HG02970 (cell line): ENCODE measurements around the gene PUSL1.

Experiments used
- ATAC-seq: cut with Tn5 transposase; IDR thresholded peaks from one replicate; pipeline ENCODE4 v1.9.1; 2021; ENCODE audit warnings: mild to moderate bottlenecking, moderate library complexity, moderate number of reproducible peaks; ENCODE audit not compliant: unreplicated experiment, low FRiP score

The PUSL1 gene

GRCh38 chr1:1293263-1294249, 14.8 kb upstream of the PUSL1 start:
- no peak for ATAC-seq

DNA sequence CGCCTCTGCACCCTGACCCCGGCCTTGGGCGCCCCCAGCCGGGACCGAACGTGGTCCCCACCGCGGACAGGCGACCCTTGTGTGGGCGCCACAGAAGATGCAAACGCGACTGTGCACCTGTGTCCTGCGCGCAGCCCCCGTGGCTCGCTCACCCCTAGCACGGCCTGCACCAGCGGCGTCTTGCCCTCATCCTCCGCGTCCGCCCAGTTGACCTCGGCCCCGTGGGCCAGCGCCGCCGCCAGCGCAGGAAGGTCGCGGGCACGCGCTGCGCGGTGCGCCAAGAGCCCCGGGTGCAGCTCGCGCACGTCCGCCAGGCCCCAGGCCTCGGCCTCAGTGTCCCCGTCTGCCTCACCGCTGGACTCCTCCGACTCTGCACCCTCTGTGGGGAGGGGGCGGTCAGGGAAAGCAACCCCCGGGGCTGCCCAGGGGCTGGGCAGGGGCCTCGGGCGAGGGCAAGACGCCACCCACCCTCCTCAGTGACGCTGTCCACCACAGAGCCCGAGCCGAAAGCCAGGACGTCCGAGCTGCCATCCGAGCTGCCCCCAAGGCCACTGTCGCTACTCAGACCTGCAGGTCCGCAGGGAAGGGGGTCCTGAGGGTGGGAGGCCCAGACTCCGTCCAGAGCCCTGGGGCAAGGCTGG, 14.0 kb upstream of the PUSL1 start:
- ATAC-seq, result no peak

- no peak for ATAC-seq
Measured at GRCh38 chr1:1295154-1295923, 13.1 kb upstream of the PUSL1 start.

DNA sequence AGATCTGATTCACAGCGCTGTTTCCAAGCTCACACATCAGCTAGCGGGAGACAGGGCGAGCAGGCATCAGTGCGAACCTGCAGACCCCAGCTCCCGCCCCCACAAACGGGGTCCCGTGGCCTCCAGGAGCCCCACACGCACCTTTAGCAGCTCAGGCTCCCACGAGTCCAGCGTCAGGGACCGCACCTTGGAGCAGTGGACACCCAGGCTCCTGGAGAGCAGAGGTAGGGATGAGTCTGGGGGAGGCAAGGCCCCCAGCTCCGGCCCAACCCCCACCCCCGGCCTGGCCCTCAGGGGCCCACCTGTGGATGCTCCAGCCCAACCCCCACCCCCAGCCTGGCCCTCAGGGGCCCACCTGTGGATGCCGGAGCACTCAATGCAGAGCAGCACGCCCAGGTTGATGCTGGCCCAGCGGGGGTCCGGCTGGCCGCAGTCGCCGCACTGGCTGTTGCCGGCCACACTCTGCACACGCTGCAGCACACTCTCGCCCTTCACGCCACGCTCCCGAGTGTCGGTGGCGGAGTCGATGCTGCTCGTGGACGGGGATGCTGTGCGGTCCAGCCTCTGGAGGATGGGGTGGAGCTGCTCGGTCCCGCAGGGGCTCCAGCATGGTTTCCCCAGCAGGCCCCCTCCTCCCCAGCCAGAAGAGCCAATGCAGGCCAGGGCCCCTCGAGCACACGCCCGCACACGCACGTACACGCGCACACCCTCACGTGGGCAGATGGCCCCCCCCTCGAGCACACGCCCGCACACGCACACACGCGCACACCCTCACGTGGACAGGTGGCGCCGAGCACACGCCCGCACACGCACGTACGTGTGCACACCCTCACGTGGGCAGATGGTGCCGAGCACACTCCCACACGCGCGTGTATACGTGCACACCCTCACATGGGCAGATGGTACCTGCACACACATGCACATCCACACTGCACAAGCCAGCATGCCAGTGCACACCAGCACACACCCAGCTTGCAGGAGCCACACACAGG, 12.0 kb upstream of the PUSL1 start:
- ATAC-seq, result no peak

DNA sequence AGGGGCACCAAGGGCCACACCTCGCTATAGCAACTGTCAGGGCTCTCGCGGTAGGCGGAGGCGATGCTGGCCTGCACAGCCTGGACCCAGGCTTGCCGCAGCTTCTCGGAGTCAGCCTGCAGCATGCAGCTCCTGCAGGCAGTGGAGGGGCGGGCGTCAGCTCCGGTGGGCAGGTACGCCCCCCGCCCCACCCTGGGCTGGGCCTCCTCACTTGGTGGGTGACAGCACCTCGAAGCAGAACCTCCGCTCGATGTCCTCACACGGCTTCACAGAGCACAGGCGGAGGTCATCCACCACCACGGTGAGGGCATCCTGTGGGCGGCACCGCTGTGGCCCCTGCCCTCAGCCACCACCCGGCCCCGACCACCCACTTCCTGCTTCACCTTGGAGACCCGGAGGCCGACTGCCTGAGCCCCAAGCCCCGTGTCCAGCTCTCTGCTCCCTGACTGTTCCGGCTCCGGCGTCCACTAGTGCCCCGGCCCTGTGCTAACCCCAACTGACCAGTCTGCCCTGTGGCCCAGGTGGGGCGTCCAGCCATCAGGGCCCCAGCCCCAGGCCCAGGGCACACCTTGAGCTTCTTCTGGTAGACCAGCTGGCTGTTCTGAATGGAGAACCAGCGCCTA, 10.5 kb upstream of the PUSL1 start:
- ATAC-seq, result no peak

GRCh38 chr1:1298861-1299685, 9.3 kb upstream of the PUSL1 start:
- no peak for ATAC-seq

DNA sequence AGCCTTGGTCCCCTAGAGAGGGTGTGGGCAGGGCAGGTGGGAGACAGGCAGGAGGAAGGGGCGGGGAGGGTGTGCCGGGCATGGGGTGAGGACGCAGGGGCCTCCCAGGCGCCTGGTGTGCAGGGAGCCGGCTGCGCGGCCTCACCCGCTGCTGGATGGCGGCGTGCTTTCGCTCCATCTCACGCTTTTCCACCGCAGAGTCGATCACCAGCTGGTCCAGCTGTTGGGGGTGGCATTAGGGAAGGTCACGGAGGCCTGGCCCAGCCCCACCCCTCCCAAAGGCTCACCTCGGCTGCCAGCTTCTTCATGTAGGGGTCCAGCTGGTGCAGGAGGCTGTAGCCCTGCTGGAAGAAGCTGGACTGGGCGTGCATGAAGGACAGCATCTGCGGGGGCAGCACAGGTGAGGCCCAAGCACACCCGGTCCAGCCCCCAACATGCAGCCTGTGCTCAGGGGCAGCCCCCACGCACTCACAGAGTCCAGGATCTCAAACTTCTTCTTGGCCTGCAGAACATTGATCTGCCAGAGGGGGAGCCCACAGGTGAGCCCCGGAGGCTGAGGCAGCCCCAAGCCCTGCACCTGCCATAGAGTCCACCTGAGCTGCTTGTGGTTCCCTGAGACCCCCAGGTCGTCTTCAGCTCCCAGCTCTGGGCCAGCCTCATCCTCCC, 8.6 kb upstream of the PUSL1 start:
- ATAC-seq, result no peak

GRCh38 chr1:1300352-1300739, 8.1 kb upstream of the PUSL1 start:
- ATAC-seq, result no peak

GRCh38 chr1:1302006-1302430, 6.4 kb upstream of the PUSL1 start:
- ATAC-seq, result no peak

DNA sequence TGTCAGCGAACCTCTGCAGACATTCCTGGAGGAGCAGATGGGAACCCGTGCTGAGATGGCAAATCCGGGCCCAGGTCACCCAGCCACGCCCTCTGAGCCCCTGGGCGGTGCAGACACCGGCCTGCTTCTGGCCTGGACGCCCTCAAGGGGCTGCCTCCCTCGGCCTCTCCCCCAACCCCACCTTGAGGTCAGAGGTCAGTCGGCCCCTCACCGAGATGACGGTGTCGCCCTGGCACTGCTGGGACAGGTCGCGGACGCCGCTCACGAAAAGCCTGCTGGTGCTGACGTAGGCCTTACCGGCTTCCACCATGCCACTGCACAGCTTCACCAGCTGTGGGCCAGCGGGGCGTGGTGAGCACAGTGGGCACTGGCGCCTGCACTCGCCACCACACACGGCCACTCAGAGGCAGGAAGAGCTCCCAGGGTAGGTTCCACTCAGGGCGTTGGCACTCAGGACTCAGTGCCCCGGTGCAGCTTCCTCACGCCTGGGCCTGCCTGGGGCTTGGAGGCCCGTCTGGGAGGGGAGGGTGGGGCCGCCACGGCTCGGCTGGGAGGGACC, 5.4 kb upstream of the PUSL1 start:
- no peak for ATAC-seq

DNA sequence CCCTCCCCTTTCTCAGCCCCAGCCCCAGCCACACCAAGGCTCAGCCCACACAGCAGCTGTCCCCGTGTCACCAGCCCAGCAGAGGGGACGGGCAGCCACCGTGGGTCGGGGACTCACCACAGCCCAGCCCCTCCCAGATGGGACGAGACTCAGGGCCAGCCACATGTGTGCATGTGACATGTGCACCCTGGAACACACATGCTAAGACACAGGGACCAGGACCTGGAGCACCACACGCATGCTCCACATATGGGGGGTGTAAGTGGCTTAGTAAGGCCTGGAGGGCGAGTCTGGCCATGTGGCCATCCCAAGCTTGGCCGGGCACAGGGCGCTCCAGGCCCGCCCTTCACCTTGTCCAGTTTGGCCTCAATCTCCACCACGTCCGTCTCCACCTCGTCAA, 4.7 kb upstream of the PUSL1 start:
- no peak for ATAC-seq

- ATAC-seq, result no peak
Measured at GRCh38 chr1:1304331-1305299, 3.8 kb upstream of the PUSL1 start.

DNA sequence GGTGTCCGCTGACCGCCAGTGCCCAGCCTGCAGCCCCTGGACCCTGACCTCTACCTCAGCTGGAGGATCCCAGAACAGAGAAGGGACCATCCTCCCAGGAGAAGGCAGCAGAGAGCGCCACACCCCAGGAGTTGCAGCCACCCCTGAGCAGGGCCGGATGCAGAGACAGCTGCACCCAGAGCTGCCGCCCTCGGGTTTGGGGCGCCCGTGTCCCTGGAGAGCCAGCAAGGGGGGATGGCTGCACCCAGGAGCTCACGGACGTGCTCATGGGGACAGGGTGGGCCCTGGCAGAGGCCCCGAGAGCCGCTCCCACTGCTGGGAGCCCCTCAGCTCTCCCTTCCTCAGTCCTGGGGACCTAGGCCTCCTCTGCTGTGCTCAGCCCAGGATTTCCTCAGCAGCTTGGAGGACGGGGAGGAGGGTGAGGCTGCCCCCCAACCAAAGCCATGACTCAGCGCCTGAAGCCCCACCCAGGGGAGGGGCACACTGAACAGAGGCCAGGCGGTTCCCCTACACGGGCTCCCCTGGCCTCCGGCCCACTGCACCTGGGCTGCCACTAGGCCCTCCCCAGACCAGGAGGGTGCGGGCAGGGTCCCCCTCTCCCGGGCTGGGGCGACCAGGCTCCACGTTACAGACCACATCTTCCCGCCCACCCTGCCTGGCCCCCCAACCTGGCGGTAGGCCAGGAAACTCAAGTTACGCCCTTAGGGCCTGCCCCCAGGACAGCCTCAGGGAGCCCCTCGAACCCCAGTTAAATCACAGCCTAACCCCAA, 2.9 kb upstream of the PUSL1 start:
- ATAC-seq, result no peak

GRCh38 chr1:1306070-1306660, 2.2 kb upstream of the PUSL1 start:
- no peak for ATAC-seq

DNA sequence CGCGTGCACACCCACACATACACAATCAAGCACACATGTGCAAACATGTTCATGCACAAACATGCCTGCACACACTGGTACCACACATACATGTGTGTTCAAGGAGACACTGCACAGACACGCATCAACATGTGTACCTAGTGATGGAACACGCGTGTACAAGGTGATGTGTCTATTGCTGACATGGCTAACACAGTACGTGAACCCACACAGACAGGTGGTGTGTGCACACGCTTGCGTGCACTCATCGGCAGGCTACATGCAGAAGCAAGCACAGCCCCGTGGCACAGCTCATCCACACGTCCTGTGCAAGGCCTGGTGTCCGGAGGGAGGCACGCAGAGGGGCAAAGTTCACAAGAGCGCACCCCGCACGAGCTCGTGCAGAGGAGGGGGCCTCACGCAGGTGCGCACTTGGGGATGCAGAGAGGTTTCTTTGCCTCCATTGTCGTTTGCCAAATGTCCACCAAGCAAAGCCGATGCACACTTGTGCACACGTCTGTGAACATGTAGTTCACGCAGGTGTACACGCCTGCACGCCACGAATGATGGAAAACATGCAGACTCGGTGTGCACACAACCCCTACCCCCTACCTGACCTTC, 1.6 kb upstream of the PUSL1 start:
- no peak for ATAC-seq
